IMR-90 (cell line): ENCODE results near the gene FMN2.

ENCODE experiments used
- BHLHE40 ChIP-seq: fragments of 150-350 bp; IDR thresholded peaks from 2 replicates; pipeline ENCODE4 v1.6.1; 2016; ENCODE audit warnings: mild to moderate bottlenecking, low read depth, low read length
- CEBPB ChIP-seq: IDR thresholded peaks from 2 replicates; pipeline ENCODE4 v1.6.1; 2012; ENCODE audit warnings: low read depth, low read length, improper control_type of control experiment
- CHD1 ChIP-seq: IDR thresholded peaks from 2 replicates; pipeline ENCODE4 v1.6.1; 2012; ENCODE audit warnings: low read depth, low read length, improper control_type of control experiment
- CTCF ChIP-seq: conservative IDR thresholded peaks from 2 replicates; pipeline ENCODE4 v1.5.1; 2012; ENCODE audit warnings: mild to moderate bottlenecking, low read depth, low read length, improper control_type of control experiment
- FOS ChIP-seq: fragments of 150-350 bp; IDR thresholded peaks from 2 replicates; pipeline ENCODE4 v1.6.1; 2016; ENCODE audit warnings: low read depth, low read length
- MAFK ChIP-seq: IDR thresholded peaks from 2 replicates; pipeline ENCODE4 v1.6.1; 2012; ENCODE audit warnings: low read depth, low read length, improper control_type of control experiment
- MXI1 ChIP-seq: IDR thresholded peaks from 2 replicates; pipeline ENCODE4 v1.6.1; 2012; ENCODE audit warnings: low read depth, mild to moderate bottlenecking, low read length, moderate library complexity, borderline replicate concordance
- POLR2A ChIP-seq: IDR thresholded peaks from 2 replicates; pipeline ENCODE4 v1.6.1; 2012; ENCODE audit warnings: mild to moderate bottlenecking, low read depth, low read length
- RAD21 ChIP-seq: IDR thresholded peaks from 2 replicates; pipeline ENCODE4 v1.6.1; 2012; ENCODE audit warnings: low read length, improper control_type of control experiment
- SMC3 ChIP-seq: fragments of 150-350 bp; IDR thresholded peaks from 2 replicates; pipeline ENCODE4 v1.6.1; 2016; ENCODE audit warnings: low read depth, mild to moderate bottlenecking, antibody characterized with exemption, low read length, moderate library complexity

DNA sequence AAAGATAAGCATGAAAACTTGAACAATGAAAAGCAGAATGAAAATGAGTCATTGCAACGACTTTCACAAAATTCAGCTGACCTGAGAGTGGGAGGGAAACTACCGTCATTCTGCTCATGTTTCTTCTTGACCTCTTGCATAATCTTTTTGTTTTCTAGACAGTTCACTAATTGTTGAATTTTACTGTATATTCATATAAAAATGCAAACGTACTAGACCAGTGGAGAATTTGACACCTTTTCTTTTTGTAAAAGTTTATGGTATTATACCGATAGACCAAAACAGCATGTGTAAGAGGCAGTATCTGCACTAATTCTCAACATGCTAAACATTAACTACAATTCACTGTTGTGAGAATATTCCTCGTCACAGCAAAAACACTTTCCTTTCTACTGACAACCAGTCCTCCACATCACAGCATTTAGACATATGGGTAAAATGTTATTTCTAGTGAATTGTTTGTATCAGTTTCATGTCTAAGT lies 382.5 kb downstream of the FMN2 start:
- TF ChIP-seq CTCF (no peak), RAD21 (no peak), SMC3 (no peak), MXI1 (no peak), POLR2A (no peak), CHD1 (no peak), FOS (peak; percentile 43; the same call in 1 of the 2 replicates), BHLHE40 (0 out of 2 replicates have a peak, but pooled peaks have one; percentile 31), CEBPB (peak; percentile 98), MAFK (peak; percentile 20; the same call in 1 of the 2 replicates)
